ENCODE data around the gene GNLY.

DNA sequence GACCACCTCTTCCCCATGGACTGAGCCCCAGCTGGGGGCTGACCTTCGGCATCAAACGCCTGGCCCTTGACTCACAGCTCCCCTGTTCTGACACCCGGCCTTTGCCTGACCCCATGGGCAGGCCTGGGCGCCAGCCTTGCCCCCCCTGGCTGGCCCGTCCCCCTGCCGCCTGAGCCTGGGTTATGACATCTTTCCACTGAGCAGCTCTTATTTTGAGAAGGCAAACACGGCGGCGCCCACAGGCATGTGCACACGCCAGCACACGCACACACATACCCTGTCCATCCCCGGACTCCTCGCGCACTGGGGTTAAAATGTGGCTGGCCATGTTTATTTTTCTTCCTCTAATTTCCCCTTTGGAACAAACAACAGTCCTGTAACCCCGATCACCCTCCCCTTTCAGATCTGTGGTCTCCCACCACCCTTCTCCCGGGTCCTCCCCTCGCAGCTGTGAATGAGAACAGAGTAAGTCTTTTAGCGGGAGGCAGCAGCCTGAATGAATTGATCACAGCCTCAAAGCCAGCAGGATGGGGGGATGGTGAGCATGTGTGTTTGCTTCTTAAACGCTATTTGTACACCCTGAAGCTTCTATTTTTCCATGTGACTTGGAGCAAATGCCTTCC lies 47.8 kb downstream of the GNLY start:
- TF ChIP-seq, protein P1, sequence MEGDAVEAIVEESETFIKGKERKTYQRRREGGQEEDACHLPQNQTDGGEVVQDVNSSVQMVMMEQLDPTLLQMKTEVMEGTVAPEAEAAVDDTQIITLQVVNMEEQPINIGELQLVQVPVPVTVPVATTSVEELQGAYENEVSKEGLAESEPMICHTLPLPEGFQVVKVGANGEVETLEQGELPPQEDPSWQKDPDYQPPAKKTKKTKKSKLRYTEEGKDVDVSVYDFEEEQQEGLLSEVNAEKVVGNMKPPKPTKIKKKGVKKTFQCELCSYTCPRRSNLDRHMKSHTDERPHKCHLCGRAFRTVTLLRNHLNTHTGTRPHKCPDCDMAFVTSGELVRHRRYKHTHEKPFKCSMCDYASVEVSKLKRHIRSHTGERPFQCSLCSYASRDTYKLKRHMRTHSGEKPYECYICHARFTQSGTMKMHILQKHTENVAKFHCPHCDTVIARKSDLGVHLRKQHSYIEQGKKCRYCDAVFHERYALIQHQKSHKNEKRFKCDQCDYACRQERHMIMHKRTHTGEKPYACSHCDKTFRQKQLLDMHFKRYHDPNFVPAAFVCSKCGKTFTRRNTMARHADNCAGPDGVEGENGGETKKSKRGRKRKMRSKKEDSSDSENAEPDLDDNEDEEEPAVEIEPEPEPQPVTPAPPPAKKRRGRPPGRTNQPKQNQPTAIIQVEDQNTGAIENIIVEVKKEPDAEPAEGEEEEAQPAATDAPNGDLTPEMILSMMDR (IDR thresholded peaks at IDR 0.05; ENCODE audit: insufficient read depth, low read depth, low read length) = no peak
- no peak for TF ChIP-seq EZH2 (IDR thresholded peaks at IDR 0.05; ENCODE audit: insufficient read depth, low read length)

Measured in astrocyte (in vitro differentiated cells and primary cell).